ENCODE results near the gene NLRP5. TPM values are rescaled to one million over a fixed set of nuclear protein-coding genes. Genes with fewer than 3 reads are reported as not detected.
A peak's percentile ranks its signal among the peaks of the same experiment; 100 is the strongest.

NLRP5 gene
- total and polyA plus RNA-seq, 2 of the 4 experiments (the other 2 are of a cell fraction): not detected

DNA sequence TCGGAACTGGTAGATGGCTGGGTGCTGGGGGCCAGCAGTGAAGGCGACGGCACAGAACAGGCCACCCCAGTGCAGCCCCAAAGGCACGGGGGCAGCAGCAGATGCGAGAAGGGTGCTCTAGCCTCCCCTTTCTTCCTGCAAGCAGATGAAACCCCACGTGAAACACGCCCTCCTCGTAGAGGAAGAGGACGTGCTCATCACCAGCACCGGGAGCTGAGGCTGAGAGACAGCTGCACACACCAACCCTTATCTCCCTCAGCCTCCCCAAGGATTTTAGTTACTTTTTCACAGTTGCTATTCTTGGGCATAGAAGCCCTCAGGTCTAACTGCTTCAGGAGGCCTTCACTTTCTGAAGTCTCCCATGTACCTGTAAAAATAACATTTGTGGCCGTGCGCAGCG, 122.7 kb downstream of the NLRP5 start:
- POLR2A ChIA-PET (ENCODE audit: unreplicated experiment): no interaction called here
- Histone ChIP-seq H2BK5ac (ENCODE audit: low read depth, low read length, poor library complexity, severe bottlenecking) (no peak overlapping the region), H3K27ac (ENCODE audit: insufficient read depth, low read length) (no peak overlapping the region; the same call in 1 of the 2 replicates), H3K56ac (ENCODE audit: extremely low read depth, insufficient read depth, low read length) (no peak overlapping the region), H3K27me3 (ENCODE audit: control insufficient read depth, insufficient read depth, low read length) (no peaks in the 10 kb centered on the region), H3K36me3 (ENCODE audit: control insufficient read depth, insufficient read depth, low read length) (peaks cover 4% of the 10 kb centered on the region; the same call in 1 of the 2 replicates), H4K8ac (ENCODE audit: low read depth in 2 of 2, low read length in 2 of 2) (no peak overlapping the region), H3K79me1 (ENCODE audit: low read depth in 1 of 2, low read length in 2 of 2) (peaks cover 3 to 66% of the 10 kb centered on the region in 2 experiments; a peak in 3 of 4 replicates), H4K91ac (ENCODE audit: insufficient read depth, low read depth, low read length) (no peak overlapping the region), H3K14ac (replicated peaks; ENCODE audit: low read depth, low read length) (no peak overlapping the region), H3K9me1 (ENCODE audit: insufficient read depth, low read length) (peaks cover 11% of the 10 kb centered on the region), H3K9me3 (ENCODE audit: control insufficient read depth, insufficient read depth, low read length) (no peaks in the 10 kb centered on the region), H3K4me3 (ENCODE audit: insufficient read depth, low read depth, low read length) (no peak overlapping the region), H3K23ac (ENCODE audit: low read depth, low read length) (no peak overlapping the region), H3K4ac (ENCODE audit: low read depth, low read length) (no peak overlapping the region), H4K5ac (ENCODE audit: low read depth, low read length) (no peak overlapping the region), H3K4me1 (ENCODE audit: control insufficient read depth, insufficient read depth, low read length) (peaks cover 30% of the 10 kb centered on the region), H2AK5ac (ENCODE audit: low read depth, low read length) (no peak overlapping the region), H2BK120ac (ENCODE audit: low read depth, low read length) (no peak overlapping the region), H3K4me2 (ENCODE audit: low read depth, low read length) (peak overlapping the region; percentile 19; the same call in 1 of the 2 replicates), H2BK15ac (ENCODE audit: low read depth, low read length) (no peak overlapping the region), H2AK9ac (replicated peaks; ENCODE audit: low read depth, low read length, poor library complexity) (no peak overlapping the region), H2BK20ac (ENCODE audit: low read depth, low read length) (no peak overlapping the region), H3K18ac (ENCODE audit: low read depth, low read length) (no peak overlapping the region), H2AFZ (replicated peaks; ENCODE audit: low read length, poor library complexity) (no peak overlapping the region), H4K20me1 (ENCODE audit: insufficient read depth, low read length) (peaks cover 88% of the 10 kb centered on the region), H3K9ac (ENCODE audit: low read depth, low read length) (no peak overlapping the region)
- TF ChIP-seq CHD1 (IDR thresholded peaks at IDR 0.05; ENCODE audit: low read depth, low read length) (no peak), MXI1 (IDR thresholded peaks at IDR 0.05; ENCODE audit: borderline replicate concordance, low read depth, low read length) (0 out of 2 replicates have a peak, but pooled peaks have one; percentile 34)
- BruUV-seq (replicated peaks): no TSS peak
- dilution Hi-C loops (cut with HindIII; ENCODE audit: low sequenced_read_pairs, unreplicated experiment) (no loop called here), in situ Hi-C loops (cut with MboI; ENCODE audit: low sequenced_read_pairs) (no loop called here), intact Hi-C loops (cut with micrococcal nuclease) (no loop called here)
- DNase-seq (peak; percentile 49), ATAC-seq (ENCODE audit: low read depth) (peak; percentile 28)
- WGBS, 2 experiments (ENCODE audit: extremely low coverage in 2 of 2, insufficient read length in 1 of 2): 0% methylated on average over 1 of the region's 13 CpGs; no CpG with 5 or more reads in 1 of the 2 experiments
- CTCF ChIA-PET: no interaction called here
